GM12878 (cell line): ENCODE measurements around the gene TYRO3. TPM values are rescaled to one million over a fixed set of nuclear protein-coding genes. Genes with fewer than 3 reads are reported as not detected.

ENCODE experiments used
- ATAC-seq: fragments of 200-7000 bp; cut with Tn5 transposase; 3 replicates; pipeline ENCODE4 v1.9.1; 2020; ENCODE audit warnings: mild to moderate bottlenecking, moderate library complexity
- BruUV-seq: library from RNA; stranded (reverse); fragments of 400-500 nt; replicated peaks from 2 replicates; lab custom pipeline; 2021; lab: Mats Ljungman, UMichigan
- CTCF ChIA-PET: fragments of 300-600 bp; sonication (Branson Sonifier 250); formaldehyde crosslinking; extraction: SDS; loops from one replicate; lab custom pipeline; 2021; ENCODE audit warnings: inconsistent platforms; lab: Yijun Ruan, JAX
- POLR2A ChIA-PET: fragments of 350-600 bp; formaldehyde crosslinking; extraction: SDS; loops from one replicate; lab custom pipeline; 2021; ENCODE audit warnings: inconsistent platforms; lab: Charles Lee
- RAD21 ChIA-PET: fragments of 300-600 bp; sonication (Branson Sonifier 250); formaldehyde crosslinking; loops from one replicate; lab custom pipeline; 2023; ENCODE audit warnings: antibody characterized with exemption; ENCODE audit not compliant: unreplicated experiment; lab: Charles Lee
- SMC1A ChIA-PET: fragments of 300-600 bp; sonication (Branson Sonifier 250); formaldehyde crosslinking; loops from one replicate; lab custom pipeline; 2023; ENCODE audit not compliant: unreplicated experiment, uncharacterized antibody; lab: Charles Lee
- DNase-seq: peaks from one replicate; pipeline ENCODE4 v3.0.0-alpha.2; 2011; ENCODE audit warnings: low read depth, low spot score
- FAIRE-seq: peaks from 3 replicates; lab custom pipeline; 2011; peaks lifted over from hg19 to GRCh38; lab: Jason Lieb, UNC
- H2AFZ ChIP-seq: 2 replicates; pipeline ENCODE4 v1.6.0; 2011; ENCODE audit warnings: low read depth, low read length, control low read depth; ENCODE audit not compliant: control insufficient read depth
- H3K27ac ChIP-seq: 2 replicates; pipeline ENCODE4 v1.5.1; 2011; ENCODE audit warnings: control low read depth; ENCODE audit not compliant: control insufficient read depth, insufficient read depth
- H3K27me3 ChIP-seq, 2 experiments: replicated peaks in 1 of 2; 2 replicates each; pipeline versions ENCODE4 v1.6.0 to v1.6.1; 2011; ENCODE audit warnings: low read length in 1 of 2; ENCODE audit not compliant: control insufficient read depth in 2 of 2, insufficient read depth in 2 of 2
- H3K36me3 ChIP-seq, 2 experiments: 2 replicates each; pipeline ENCODE4 v1.5.1; 2011; ENCODE audit warnings: low read length in 1 of 2; ENCODE audit not compliant: control insufficient read depth in 2 of 2, insufficient read depth in 2 of 2
- H3K4me1 ChIP-seq: 2 replicates; pipeline ENCODE4 v1.6.1; 2011; ENCODE audit warnings: mild to moderate bottlenecking, low read length, moderate library complexity, mixed read lengths; ENCODE audit not compliant: control insufficient read depth, insufficient read depth
- H3K4me2 ChIP-seq: 2 replicates; pipeline ENCODE4 v1.6.0; 2011; ENCODE audit warnings: control low read depth; ENCODE audit not compliant: control insufficient read depth, insufficient read depth
- H3K4me3 ChIP-seq: fragments of 200-600 bp; sonication (generic); 2 replicates; pipeline ENCODE4 v1.5.1; 2016
- H3K79me2 ChIP-seq: 2 replicates; pipeline ENCODE4 v1.6.0; 2011; ENCODE audit warnings: low read length; ENCODE audit not compliant: control insufficient read depth, insufficient read depth
- H3K9ac ChIP-seq: 2 replicates; pipeline ENCODE4 v1.8.0; 2011; ENCODE audit warnings: low read length, control low read depth, mixed read lengths; ENCODE audit not compliant: control insufficient read depth, insufficient read depth
- H3K9me3 ChIP-seq: replicated peaks from 3 replicates; pipeline ENCODE4 v1.5.1; 2011; ENCODE audit warnings: mild to moderate bottlenecking, low read length; ENCODE audit not compliant: control insufficient read depth, insufficient read depth
- H4K20me1 ChIP-seq: 2 replicates; pipeline ENCODE4 v1.6.0; 2011; ENCODE audit not compliant: control insufficient read depth, insufficient read depth
- GATAD2B ChIP-seq: fragments of 450-650 bp; conservative IDR thresholded peaks from 2 replicates; pipeline ENCODE4 v1.6.1; 2017; ENCODE audit warnings: low read depth, mild to moderate bottlenecking, moderate library complexity
- MLLT1 ChIP-seq: fragments of 450-650 bp; IDR thresholded peaks from 2 replicates; pipeline ENCODE4 v1.6.1; 2016; ENCODE audit warnings: mild to moderate bottlenecking
- NBN ChIP-seq: fragments of 450-650 bp; IDR thresholded peaks from 2 replicates; pipeline ENCODE4 v1.6.1; 2016
- SUZ12 ChIP-seq: fragments of 200-600 bp; sonication (generic); IDR thresholded peaks from one replicate; pipeline ENCODE4 v1.6.1; 2018; ENCODE audit warnings: antibody characterized with exemption, mild to moderate bottlenecking; ENCODE audit not compliant: unreplicated experiment
- WRNIP1 ChIP-seq: IDR thresholded peaks from 2 replicates; pipeline ENCODE4 v1.6.1; 2011; ENCODE audit warnings: low read depth, low read length, improper control_type of control experiment, borderline replicate concordance
- WGBS: methylation state at CpG from one replicate; pipeline ENCODE4 v1.1.6; 2016; ENCODE audit warnings: low lambda C conversion rate; ENCODE audit not compliant: insufficient replicate concordance, insufficient coverage; ENCODE audit errors: missing lambda C conversion rate; 5-methylcytosine and 5-hydroxymethylcytosine counted together
- in situ Hi-C: fragments of 300-500 bp; cut with MboI; formaldehyde crosslinking; loops from 9 replicates; pipeline ENCODE4 v1.14.3; 2018; ENCODE audit warnings: mixed read lengths
- intact Hi-C: fragments of 100-400 bp; cut with micrococcal nuclease; formaldehyde crosslinking; loops from one replicate; pipeline ENCODE4 v1.14.2; 2022; ENCODE audit not compliant: unreplicated experiment
- polyA plus RNA-seq, 11 experiments: library from polyadenylated mRNA; depleted of rRNA in 4 of 11; unstranded in 6 of 11; stranded (reverse) in 5 of 11; fragments of >200 nt; fragmentation: Nextera tagmentation in 4 of 11; fragmentation: Illumina TruSeq in 1 of 11; extraction: Ambion mirVana in 4 of 11; extraction: Trizol in 1 of 11; gene quantifications; 1 replicate in 1 of 11; 2 replicates in 10 of 11; pipeline versions ENCODE4 v1.2.1 to v1.2.3, GENCODE V29; 2011 to 2016; ENCODE audit warnings: inconsistent platforms in 2 of 11, missing spikeins in 2 of 11, low read depth in 1 of 11
- total RNA-seq, 4 experiments: library from RNA; depleted of rRNA in 3 of 4; stranded (reverse); fragments of >200 nt in 3 of 4; fragmentation: Illumina TruSeq in 1 of 4; extraction: Trizol in 1 of 4; gene quantifications; 2 replicates each; pipeline versions ENCODE4 v1.2.1 to v1.2.3, GENCODE V29; 2013 to 2021

Gene TYRO3
- total and polyA plus RNA-seq, 10 of the 15 experiments (the other 5 are each of a cell fraction or from before 2014, with no cell fraction given), result 0.06 to 0.28 (median 0.13) TPM; not detected in 4

GRCh38 chr15:41544650-41545015 is 14.4 kb upstream of the TYRO3 start:
- no peak overlapping the region for H3K9ac ChIP-seq
- peaks cover 10% of the 10 kb centered on the region for H3K79me2 ChIP-seq
- ChIA-PET POLR2A (interaction anchor here (1.2 kb wide), 1 partner anchor 230 kb away, joined by 5 read pairs; the partner anchor contains the start of gene MAPKBP1), RAD21 (interaction anchor here (0.9 to 1.5 kb wide), 2 partner anchors 13 to 52 kb away, joined by 4 to 5 read pairs; partner anchors contain the start of gene ITPKA), CTCF (interaction anchor here (0.8 to 1.2 kb wide), 2 partner anchors 19 to 79 kb away, joined by 3 to 4 read pairs; no protein-coding TSS in a partner anchor), SMC1A (interaction anchor here (0.8 to 1.6 kb wide), 5 partner anchors 13 to 686 kb away, joined by 3 to 7 read pairs (median 3); no protein-coding TSS in a partner anchor)
- in situ Hi-C loops (no loop called here), intact Hi-C loops (no loop called here)
- no peak overlapping the region for H3K27ac ChIP-seq
- peak overlapping the region; percentile 64; the same call in 1 of the 2 replicates for H3K4me2 ChIP-seq
- peak overlapping the region; percentile 25; the same call in 1 of the 2 replicates for H2AFZ ChIP-seq
- TF ChIP-seq GATAD2B (no peak), MLLT1 (0 out of 2 replicates have a peak, but pooled peaks have one; percentile 14), WRNIP1 (no peak)
- H3K36me3 ChIP-seq, result no peaks in the 10 kb centered on the region
- H3K4me1 ChIP-seq, result no peaks in the 10 kb centered on the region
- FAIRE-seq (no peak), ATAC-seq (no peak), DNase-seq (no peak)
- no peaks in the 10 kb centered on the region for H3K9me3 ChIP-seq
- no peaks in the 10 kb centered on the region for H3K27me3 ChIP-seq
- H3K4me3 ChIP-seq, result no peak overlapping the region
- BruUV-seq, result no TSS peak
- H4K20me1 ChIP-seq, result no peaks in the 10 kb centered on the region
- 85% methylated on average over 14 of the region's 15 CpGs for WGBS

- no TSS peak for BruUV-seq
- Histone ChIP-seq H3K9ac (no peak overlapping the region), H4K20me1 (no peaks in the 10 kb centered on the region), H3K27me3 (no peaks in the 10 kb centered on the region), H3K36me3 (no peaks in the 10 kb centered on the region), H3K4me2 (no peak overlapping the region), H3K4me1 (no peaks in the 10 kb centered on the region), H3K79me2 (peaks cover 10% of the 10 kb centered on the region), H3K27ac (no peak overlapping the region), H3K9me3 (no peaks in the 10 kb centered on the region), H2AFZ (no peak overlapping the region), H3K4me3 (no peak overlapping the region)
- no peak for ATAC-seq
- ChIA-PET POLR2A (interaction anchor here (1.2 kb wide), 1 partner anchor 229 kb away, joined by 5 read pairs; the partner anchor contains the start of gene MAPKBP1), SMC1A (interaction anchor here (0.6 to 1.6 kb wide), 2 partner anchors 79 to 183 kb away, joined by 3 to 7 read pairs; no protein-coding TSS in a partner anchor), CTCF (interaction anchor here (0.8 kb wide), 1 partner anchor 79 kb away, joined by 3 read pairs; no protein-coding TSS in a partner anchor), RAD21 (interaction anchor here (1.5 kb wide), 1 partner anchor 52 kb away, joined by 5 read pairs; the partner anchor contains the start of gene ITPKA)
- TF ChIP-seq NBN (no peak), SUZ12 (no peak)
- in situ Hi-C loops, result no loop called here
- 67% methylated on average over 3 of the region's 3 CpGs for WGBS
- DNase-seq, result no peak
- intact Hi-C loops, result no loop called here
- FAIRE-seq, result no peak
Observed at GRCh38 chr15:41545218-41545617, 13.8 kb upstream of the TYRO3 start.
